ENCODE measurements around the gene PPARD.
"Not testable (repeated sequence)": the region's sequence is repeated elsewhere in the genome, so short reads cannot be mapped to it uniquely, and the experiment has no call there.

Gene PPARD

GRCh38 chr6:35388030-35388429 lies 45.7 kb downstream of the PPARD start:
- DNase-seq, result no peak

DNA sequence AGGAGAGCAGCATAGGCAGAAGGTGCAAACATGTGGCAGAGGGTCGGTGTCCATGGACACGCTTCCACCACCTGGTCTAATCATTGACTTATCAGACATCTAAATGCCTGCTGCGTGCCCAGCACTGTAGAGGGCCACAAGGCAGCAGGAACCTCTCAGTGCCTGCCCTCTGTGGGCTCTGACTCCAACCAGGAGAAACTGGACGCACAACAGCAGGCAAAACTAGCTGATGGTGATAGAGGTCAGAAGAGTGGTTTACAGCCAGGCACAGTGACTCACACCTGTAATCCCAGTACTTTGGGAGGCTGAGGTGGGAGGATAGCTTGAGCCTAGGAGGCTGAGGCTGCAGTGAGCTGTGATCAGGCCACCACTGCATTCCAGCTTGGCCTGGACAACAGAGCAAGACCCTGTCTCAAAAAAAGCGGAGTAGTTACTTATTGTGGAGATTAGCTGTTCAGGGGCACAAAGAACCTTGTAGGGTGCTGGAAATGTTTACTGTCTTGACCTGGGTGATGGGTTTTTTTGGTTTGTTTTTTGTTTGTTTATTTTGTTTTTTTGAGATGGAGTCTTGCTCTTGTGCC lies 46.5 kb downstream of the PPARD start:
- no peak for DNase-seq

DNA sequence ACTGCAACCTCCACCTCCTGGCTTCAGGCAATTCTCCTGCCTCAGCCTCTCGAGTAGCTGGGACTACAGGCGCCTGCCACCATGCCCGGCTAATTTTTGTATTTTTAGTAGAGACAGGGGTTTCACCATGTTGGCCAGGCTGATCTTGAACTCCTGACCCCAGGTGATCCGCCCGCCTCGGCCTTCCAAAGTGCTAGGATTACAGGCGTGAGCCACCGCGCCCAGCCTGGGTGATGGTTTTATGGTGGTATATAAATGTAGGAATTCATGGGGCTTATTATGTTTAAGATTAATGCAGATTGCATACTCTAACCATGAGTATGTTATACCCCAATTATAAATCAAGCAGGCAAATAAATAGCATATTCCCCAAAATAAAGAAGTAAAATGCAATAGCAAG lies 47.0 kb downstream of the PPARD start:
- DNase-seq, result not testable (repeated sequence)

GRCh38 chr6:35391240-35391968 lies 49.0 kb downstream of the PPARD start:
- no peak for DNase-seq

GRCh38 chr6:35392111-35392702 lies 49.8 kb downstream of the PPARD start:
- DNase-seq, result no peak

GRCh38 chr6:35392773-35393672 lies 50.7 kb downstream of the PPARD start:
- DNase-seq, result no peak

DNA sequence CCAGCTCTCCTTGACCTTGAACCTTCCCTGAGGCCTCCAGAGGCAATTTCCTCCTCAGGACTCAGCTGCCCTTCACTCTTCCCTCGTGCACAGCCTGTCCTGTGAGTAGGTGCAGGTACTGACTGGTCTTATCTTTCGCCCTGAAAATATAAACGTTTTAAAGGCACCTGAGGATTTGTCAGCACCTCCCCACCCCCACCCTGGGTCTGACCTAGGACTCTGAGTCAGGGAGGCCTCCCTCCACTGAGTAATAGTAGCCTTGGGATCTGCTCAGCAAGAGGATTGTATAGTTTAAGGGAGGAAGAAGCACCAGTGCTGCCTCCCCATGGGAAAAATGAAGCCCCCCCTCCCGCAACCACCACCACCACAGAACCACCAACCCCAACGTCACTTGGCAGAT lies 54.6 kb downstream of the PPARD start:
- DNase-seq, result no peak

DNA sequence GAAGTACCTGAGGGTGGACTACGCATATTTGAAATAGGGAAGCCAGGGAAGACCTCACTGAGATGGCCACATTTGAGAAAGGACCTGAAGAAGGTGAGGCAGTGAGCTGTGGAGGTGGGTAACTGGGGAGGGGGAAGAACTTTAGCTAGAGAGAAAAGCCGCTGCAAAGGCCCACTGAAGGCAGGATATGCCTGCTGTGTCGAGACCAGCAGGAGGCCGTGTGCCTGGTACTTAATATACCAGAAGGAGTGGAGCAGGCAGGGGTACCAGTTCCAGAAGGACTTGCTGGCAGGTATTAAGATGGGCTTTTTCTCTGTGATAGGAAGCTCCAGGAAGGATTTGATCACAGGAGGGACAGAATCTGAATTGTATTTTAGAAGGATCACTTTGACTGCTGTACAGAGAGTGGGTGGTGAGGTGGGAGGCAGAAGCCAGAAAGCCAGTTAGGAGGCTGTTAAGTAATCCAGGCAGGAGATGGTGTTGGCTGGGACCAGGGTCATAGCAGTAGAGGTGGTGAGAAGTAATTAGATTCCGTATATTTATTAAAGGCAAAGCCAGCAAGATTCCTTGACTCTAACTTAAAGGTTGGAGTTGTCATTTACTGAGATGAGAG lies 55.6 kb downstream of the PPARD start:
- no peak for DNase-seq

GRCh38 chr6:35398526-35398925 lies 56.2 kb downstream of the PPARD start:
- no peak for DNase-seq

DNA sequence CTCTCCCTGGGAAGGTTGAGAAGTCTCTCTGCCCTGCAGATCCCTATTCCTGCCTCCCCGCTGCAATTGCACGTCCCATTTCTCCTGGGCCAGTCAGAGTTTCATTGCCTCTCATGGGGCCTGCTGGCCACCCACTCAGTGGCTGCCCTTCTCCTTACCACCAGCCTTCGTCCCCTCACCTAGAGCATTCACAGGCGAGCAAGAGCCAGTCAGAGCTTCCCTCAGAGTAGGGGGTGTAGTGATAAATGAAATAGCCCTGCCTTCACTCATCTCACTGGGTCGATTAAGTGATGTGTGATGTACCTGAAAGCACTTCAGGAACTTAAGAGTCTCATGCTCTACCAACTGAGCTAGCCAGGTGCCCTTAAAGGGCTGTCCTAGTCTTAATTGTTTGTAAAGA lies 57.8 kb downstream of the PPARD start:
- DNase-seq, result no peak

- no peak for DNase-seq
Observed at GRCh38 chr6:35400901-35401311, 58.5 kb downstream of the PPARD start.

GRCh38 chr6:35401514-35401913 lies 59.2 kb downstream of the PPARD start:
- no peak for DNase-seq

DNA sequence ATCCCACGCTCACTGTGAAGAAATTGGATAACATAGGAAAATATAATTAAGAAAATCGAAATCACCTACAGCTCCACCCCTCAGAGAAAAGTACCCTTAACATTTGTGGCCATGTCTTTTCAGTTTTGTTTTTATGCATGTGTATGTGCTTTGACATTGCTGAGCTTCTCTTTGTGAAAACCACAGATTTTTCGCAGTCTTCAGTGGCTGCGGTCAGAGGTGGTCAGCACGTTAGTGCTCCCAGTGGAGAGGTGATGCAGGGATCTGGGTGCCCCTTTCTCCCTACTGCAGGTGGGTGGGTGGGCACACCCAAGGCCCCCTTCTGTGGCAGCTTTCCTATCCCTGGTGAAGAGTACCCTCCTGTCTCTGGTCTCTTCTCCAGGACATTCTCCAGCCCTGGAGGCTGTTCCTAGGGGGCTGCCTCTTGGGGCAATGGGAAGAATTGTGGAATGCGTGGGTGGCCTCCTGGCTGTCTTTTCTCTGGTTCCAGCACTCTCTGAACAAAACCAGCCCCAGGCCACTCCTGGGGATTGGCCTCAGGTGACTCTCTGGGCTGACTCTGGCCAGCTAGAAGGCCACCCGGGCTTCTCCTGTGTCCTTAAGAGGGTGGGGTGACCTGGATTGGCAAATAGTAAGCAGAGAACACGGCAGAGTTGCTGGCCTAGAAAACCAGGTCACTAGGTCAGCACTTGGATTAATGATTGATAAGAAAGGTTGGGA lies 59.9 kb downstream of the PPARD start:
- no peak for DNase-seq

GRCh38 chr6:35402856-35403191 lies 60.5 kb downstream of the PPARD start:
- no peak for DNase-seq

GRCh38 chr6:35403544-35404442 lies 61.4 kb downstream of the PPARD start:
- DNase-seq, result no peak

- DNase-seq, result no peak
Observed at GRCh38 chr6:35406711-35407485, 64.5 kb downstream of the PPARD start.

DNA sequence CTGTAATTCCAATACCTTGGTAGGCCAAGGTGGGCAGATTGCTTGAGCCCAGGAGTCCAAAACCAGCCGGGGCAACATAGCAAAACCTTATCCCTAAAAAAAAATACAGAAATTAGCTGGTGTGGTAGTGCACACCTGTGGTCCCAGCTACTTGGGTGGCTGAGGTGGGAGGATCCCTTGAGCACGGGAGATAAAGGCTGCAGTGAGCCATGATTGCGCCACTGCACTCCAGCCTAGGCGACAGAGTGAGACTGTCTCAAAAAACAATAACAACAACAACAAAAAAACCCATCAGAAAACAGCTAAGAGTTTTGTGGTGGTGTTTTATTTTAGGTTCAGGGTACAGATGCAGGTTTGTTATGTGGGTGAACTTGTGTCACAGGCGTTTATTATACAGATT lies 66.9 kb downstream of the PPARD start:
- no peak for DNase-seq

DNA sequence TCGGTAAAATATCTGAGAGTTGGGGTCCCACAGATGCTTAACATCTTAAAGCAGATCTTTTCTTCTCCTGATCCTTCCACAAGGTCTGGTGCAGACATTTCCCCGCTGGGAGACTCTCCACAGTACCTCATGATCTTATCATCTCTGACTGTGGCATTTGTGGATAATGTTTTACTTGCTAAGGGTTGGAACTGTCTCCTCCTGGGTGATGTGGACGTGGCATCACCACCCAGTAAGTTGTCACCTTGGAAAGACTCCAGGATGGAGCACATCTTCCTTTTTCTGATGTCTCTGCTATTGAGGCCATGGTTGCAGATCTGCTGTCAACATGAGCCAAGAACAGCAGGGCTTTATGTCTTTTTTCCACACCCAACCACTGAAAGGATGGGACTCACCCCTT lies 67.8 kb downstream of the PPARD start:
- no peak for DNase-seq

- no peak for DNase-seq
Observed at GRCh38 chr6:35411066-35411465, 68.7 kb downstream of the PPARD start.

DNA sequence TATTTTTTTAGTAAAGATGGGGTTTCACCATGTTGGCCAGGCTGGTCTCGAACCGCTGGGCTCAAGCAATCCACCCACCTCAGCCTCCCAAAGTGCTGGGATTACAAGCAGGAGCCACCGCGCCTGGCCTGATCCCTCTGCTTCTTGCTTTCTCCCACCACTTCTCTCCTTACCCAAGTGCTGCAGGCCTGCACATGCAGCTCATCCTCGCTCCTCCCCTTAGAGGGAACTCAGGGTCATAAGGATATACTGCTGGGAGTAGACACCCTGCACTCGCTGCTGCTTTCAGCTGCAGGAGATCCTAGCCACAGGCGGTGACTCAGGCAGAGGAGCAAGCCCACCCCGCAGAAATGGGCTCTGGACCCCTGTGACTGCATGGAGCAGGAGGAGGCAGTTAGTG lies 69.7 kb downstream of the PPARD start:
- DNase-seq, result no peak

DNA sequence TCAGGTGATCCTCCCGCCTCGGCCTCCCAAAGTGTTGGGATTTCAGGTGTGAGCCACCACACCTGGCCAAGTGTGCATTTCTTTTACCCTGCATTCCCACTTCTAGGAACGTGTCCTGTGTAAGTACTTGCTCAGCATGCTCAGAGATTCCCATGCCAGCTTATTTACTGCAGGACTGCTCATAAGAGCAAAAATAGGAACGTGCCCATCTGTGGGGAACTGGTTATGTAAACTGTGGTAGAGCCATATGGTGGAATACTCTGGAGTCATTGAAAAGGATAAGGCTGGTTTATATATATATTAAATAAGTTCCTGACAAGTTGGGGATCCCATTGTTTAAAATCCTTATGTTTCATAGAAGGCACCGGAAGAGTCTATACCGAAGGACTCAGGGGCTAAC lies 71.6 kb downstream of the PPARD start:
- no peak for DNase-seq
